Measurements from ENCODE around the gene TRPM1. TPM values are rescaled to one million over a fixed set of nuclear protein-coding genes. Genes with fewer than 3 reads are reported as not detected.

Gene TRPM1
- total and polyA plus RNA-seq, 9 of the 15 experiments (the other 6 are each of a cell fraction or from before 2014, with no cell fraction given), result 0.01 to 0.06 (median 0.03) TPM; not detected in 5

- TF ChIP-seq PKNOX1 (IDR thresholded peaks at IDR 0.05) (no peak), ZC3H8 (IDR thresholded peaks at IDR 0.05) (no peak), RBFOX2 (IDR thresholded peaks at IDR 0.05; ENCODE audit: low read depth, low read length) (peak; percentile 91), SRSF9 (IDR thresholded peaks at IDR 0.05; ENCODE audit: borderline replicate concordance, low read depth, low read length) (no peak), ZNF511 (CRISPR knock-in tag; IDR thresholded peaks at IDR 0.05) (no peak), IRF1 (CRISPR knock-in tag; IDR thresholded peaks at IDR 0.05; ENCODE audit: borderline replicate concordance) (no peak), POLR2H (tag; IDR thresholded peaks at IDR 0.05; ENCODE audit: low read depth) (peak; percentile 73), POLR2A (conservative IDR thresholded peaks at IDR 0.05) (peak; percentile 79), RBM25 (IDR thresholded peaks at IDR 0.05; ENCODE audit: low read depth, low read length, severe bottlenecking) (no peak), NCOR1 (IDR thresholded peaks at IDR 0.05) (no peak), SPI1 (IDR thresholded peaks at IDR 0.05; ENCODE audit: borderline replicate concordance, low read depth, low read length) (no peak), ELK3 (CRISPR knock-in tag; IDR thresholded peaks at IDR 0.05) (no peak), ATF2 (CRISPR knock-in tag; IDR thresholded peaks at IDR 0.05) (no peak), MAFG (tag; conservative IDR thresholded peaks at IDR 0.05) (no peak), CUX1 (CRISPR knock-in tag; IDR thresholded peaks at IDR 0.05) (no peak), KLF13 (tag; IDR thresholded peaks at IDR 0.05; ENCODE audit: borderline replicate concordance, low read depth) (no peak), ZNF696 (CRISPR knock-in tag; conservative IDR thresholded peaks at IDR 0.05) (no peak)
Observed at GRCh38 chr15:30991255-30992235, 110.0 kb downstream of the TRPM1 start, which contains the start of gene MTMR10 (continued).
